SJCRH30 (cell line): ENCODE measurements around the gene NCAPG2. TPM values are rescaled to one million over a fixed set of nuclear protein-coding genes. Genes with fewer than 3 reads are reported as not detected.
A peak's percentile ranks its signal among the peaks of the same experiment; 100 is the strongest.

Source experiments
- DNase-seq, 2 experiments: peaks; one replicate each; pipeline ENCODE4 v3.0.0-alpha.2; 2015 to 2020
- H3K27ac ChIP-seq: fragments of 250-450 bp; sonication (Bioruptor Pico); 2 replicates; pipeline ENCODE4 v1.5.1; 2020; ENCODE audit warnings: mild to moderate bottlenecking, moderate library complexity
- H3K27me3 ChIP-seq: fragments of 250-450 bp; sonication (Bioruptor Pico); 2 replicates; pipeline ENCODE4 v1.5.1; 2020; ENCODE audit warnings: mild to moderate bottlenecking, moderate library complexity
- H3K36me3 ChIP-seq: fragments of 250-450 bp; sonication (Bioruptor Pico); 2 replicates; pipeline ENCODE4 v1.5.1; 2020; ENCODE audit warnings: mild to moderate bottlenecking, moderate library complexity
- H3K4me1 ChIP-seq: fragments of 250-450 bp; sonication (Bioruptor Pico); 2 replicates; pipeline ENCODE4 v1.5.1; 2020; ENCODE audit warnings: mild to moderate bottlenecking, moderate library complexity
- H3K4me3 ChIP-seq: fragments of 250-450 bp; sonication (Bioruptor Pico); 2 replicates; pipeline ENCODE4 v1.5.1; 2020; ENCODE audit warnings: mild to moderate bottlenecking, moderate library complexity
- H3K9me3 ChIP-seq: fragments of 250-450 bp; sonication (Bioruptor Pico); replicated peaks from 2 replicates; pipeline ENCODE4 v1.5.1; 2020; ENCODE audit warnings: mild to moderate bottlenecking, moderate library complexity
- total RNA-seq: library from RNA; depleted of rRNA; stranded (reverse); fragments of >200 nt; shearing (Covaris generic); gene quantifications from 2 replicates; pipeline ENCODE4 v1.2.3, GENCODE V29; 2014

NCAPG2 gene
- total RNA-seq, 1 experiment from 2014 or later: 91.9 TPM

DNA sequence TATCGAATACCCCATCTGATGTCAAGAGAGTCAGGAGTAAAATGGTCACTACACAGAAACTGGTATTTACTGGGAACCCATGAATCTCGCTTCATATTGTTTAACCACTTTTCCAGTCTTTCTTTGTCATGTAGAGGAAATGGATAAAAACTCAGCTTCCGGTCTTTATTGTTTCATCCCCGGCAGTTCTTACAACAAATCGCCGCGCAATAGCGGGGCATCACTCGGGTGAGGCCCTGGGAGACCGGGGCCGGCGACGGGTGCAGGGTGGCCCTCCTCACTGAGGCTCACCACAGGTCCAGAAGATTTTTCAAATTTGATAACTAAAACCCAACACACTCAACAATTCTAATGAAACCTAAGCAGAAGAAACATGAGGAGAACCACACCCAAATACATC lies 81.4 kb downstream of the NCAPG2 start:
- H3K9me3 ChIP-seq: no peaks in the 10 kb centered on the region
- no peaks in the 10 kb centered on the region for H3K27me3 ChIP-seq
- H3K4me1 ChIP-seq: no peaks in the 10 kb centered on the region
- H3K27ac ChIP-seq: no peak overlapping the region
- no peak overlapping the region for H3K4me3 ChIP-seq
- no peak for DNase-seq
- peaks cover 42% of the 10 kb centered on the region for H3K36me3 ChIP-seq

DNA sequence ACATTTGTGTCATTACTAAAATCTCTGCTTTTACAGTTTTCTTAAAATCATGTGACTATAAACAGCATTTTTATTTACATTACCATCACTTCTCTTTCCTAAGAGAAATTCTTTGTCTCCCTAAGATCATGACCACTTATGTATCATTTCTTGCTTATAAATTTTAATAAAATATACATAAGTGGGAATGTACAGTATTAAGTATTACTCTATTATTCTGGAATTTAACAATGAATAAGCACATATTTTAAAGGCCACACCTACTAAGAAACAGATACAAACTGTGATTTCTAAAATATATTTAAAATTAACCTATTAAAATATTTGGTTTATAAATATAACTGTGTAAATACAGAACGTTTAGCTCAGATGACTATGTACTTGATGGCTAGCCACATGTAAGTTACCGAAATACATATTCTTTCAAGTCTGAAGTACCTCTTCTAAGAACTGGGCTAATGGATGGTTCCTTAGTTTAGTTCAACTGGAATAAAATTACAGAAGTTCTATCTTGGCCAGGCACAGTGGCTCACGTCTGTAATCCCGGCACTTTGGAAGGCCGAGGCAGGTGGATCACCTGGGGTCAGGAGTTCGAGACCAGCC lies 83.7 kb downstream of the NCAPG2 start:
- Histone ChIP-seq H3K4me1 (peaks cover 3% of the 10 kb centered on the region; the same call in 1 of the 2 replicates), H3K36me3 (peaks cover 43% of the 10 kb centered on the region), H3K4me3 (no peak overlapping the region), H3K9me3 (no peaks in the 10 kb centered on the region), H3K27ac (no peak overlapping the region), H3K27me3 (no peaks in the 10 kb centered on the region)
- DNase-seq: no peak

DNA sequence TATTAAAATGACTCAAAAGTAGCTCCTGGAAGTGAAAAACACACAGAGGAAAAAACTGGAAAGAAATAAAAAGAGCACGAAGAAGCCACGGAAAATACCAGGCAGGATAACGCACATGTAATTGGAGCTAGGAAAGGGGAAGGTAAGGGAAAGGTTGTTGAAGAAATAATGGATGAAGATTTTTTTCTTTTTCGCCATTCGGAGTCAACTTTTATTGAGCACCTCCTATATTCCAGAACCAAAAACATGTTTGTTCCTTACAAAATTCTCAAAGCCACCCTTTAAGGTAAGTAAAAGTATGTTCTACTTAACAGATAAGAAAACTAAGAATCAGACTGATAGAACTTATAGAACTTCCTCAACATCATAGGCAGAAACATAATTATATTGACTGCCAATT lies 84.2 kb downstream of the NCAPG2 start:
- Histone ChIP-seq H3K36me3 (peaks cover 41% of the 10 kb centered on the region), H3K27ac (no peak overlapping the region), H3K4me3 (no peak overlapping the region), H3K27me3 (no peaks in the 10 kb centered on the region), H3K9me3 (no peaks in the 10 kb centered on the region), H3K4me1 (peaks cover 3% of the 10 kb centered on the region; the same call in 1 of the 2 replicates)
- no peak for DNase-seq

DNA sequence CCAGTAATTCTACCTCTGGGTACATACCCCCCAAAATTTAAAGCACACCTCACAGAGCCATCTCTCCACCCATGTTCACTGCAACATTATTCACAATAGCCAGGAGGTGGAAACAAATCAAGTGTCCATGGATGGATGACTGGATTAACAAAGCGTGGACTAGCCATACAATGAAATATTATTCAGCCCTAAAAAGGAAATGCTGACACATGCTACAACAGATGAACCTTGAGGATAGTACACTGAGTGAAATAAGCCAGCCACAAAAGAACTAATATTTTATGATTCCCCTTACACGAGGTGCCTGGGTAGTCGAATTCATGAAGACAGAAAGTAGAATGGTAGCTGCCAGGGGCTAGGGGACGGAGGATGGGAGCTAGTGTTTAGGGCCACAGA lies 85.9 kb downstream of the NCAPG2 start:
- H3K27me3 ChIP-seq: no peaks in the 10 kb centered on the region
- H3K27ac ChIP-seq: no peak overlapping the region
- no peaks in the 10 kb centered on the region for H3K9me3 ChIP-seq
- peaks cover 3% of the 10 kb centered on the region; the same call in 1 of the 2 replicates for H3K4me1 ChIP-seq
- no peak for DNase-seq
- H3K36me3 ChIP-seq: peaks cover 40% of the 10 kb centered on the region
- no peak overlapping the region for H3K4me3 ChIP-seq

DNA sequence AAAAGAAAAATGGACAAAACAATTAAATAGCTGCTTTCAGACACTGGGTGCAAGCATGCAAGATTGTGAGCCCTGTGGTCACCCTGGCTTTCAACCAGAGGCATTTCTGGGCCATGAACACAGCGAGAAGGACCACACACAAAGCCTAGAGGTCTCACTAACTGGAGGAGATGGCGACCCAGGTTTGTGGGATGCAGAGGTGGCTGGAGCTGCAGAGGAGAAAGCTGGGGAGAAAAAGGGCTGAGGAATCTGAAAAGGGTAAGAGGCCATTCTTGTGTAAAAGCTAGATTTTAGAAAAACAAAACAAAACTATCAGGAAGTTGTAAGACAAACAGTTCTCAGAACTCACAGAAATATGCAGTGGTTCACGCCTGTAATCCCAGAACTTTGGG lies 86.9 kb downstream of the NCAPG2 start:
- peaks cover 36% of the 10 kb centered on the region for H3K36me3 ChIP-seq
- H3K4me3 ChIP-seq: no peak overlapping the region
- DNase-seq: peak; percentile 49 to 50
- H3K27me3 ChIP-seq: no peaks in the 10 kb centered on the region
- no peaks in the 10 kb centered on the region for H3K9me3 ChIP-seq
- H3K4me1 ChIP-seq: peaks cover 3% of the 10 kb centered on the region; the same call in 1 of the 2 replicates
- no peak overlapping the region for H3K27ac ChIP-seq

DNA sequence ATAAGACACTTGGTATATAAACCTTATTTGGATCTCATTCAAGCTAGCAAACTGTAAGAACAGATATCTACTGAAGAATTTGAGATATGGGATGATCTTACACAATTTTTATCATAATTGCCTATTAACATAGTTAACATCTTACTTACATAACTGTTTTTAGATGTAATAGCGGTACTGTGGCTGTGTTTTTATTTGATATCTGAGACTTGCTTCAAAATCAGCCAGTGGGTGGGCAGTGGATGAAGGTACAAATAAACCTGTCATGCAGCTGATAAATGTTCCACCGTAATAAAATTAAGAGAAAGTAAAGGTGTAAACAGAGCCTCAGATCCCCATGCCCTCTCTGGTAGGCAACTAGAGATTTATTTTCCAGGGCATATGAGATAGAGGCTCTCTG lies 88.6 kb downstream of the NCAPG2 start:
- H3K9me3 ChIP-seq: no peaks in the 10 kb centered on the region
- H3K36me3 ChIP-seq: peaks cover 31% of the 10 kb centered on the region
- H3K27me3 ChIP-seq: no peaks in the 10 kb centered on the region
- H3K4me3 ChIP-seq: no peak overlapping the region
- H3K4me1 ChIP-seq: peaks cover 3% of the 10 kb centered on the region; the same call in 1 of the 2 replicates
- DNase-seq: no peak
- H3K27ac ChIP-seq: no peak overlapping the region

DNA sequence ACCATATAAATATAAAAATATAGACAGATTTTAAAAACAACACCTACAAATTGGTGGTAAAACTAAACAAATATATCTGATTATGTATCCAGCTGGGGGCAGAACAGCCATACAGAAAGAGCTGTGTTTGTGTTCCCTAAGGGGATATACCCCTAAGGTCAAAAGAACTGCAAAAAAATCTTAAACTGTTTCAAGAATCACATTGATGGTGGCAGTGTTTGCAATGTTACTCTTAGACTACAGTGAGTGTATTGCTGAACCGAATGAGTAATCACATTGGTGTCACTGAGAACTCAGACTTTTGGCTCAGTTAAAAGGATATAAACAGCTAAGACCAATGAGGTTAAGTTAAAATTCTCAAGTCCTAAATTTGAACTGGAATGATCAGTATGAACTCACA lies 89.9 kb downstream of the NCAPG2 start:
- Histone ChIP-seq H3K4me1 (peaks cover 3% of the 10 kb centered on the region; the same call in 1 of the 2 replicates), H3K4me3 (no peak overlapping the region), H3K27ac (no peak overlapping the region), H3K9me3 (no peaks in the 10 kb centered on the region), H3K36me3 (peaks cover 30% of the 10 kb centered on the region), H3K27me3 (no peaks in the 10 kb centered on the region)
- no peak for DNase-seq

DNA sequence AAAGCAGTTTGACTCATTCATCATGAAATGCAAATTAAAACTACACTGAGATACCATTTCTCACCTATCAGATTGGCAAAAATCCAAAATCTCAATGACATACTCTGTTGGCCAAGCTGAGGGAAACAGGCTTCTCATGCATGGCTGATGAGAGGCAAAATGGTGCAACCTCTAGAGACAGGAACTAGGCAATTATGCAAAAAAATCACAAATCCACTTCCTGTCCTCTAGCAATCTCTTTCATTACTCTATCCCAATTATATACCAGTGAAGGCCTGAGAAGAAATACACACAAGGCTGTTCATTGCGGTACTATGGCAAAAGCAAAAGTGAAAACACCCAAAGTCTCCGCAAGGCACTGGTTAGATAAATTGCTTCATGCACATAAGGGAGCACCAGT lies 91.1 kb downstream of the NCAPG2 start:
- Histone ChIP-seq H3K36me3 (peaks cover 25% of the 10 kb centered on the region), H3K9me3 (no peaks in the 10 kb centered on the region), H3K27ac (no peak overlapping the region), H3K4me1 (peaks cover 3% of the 10 kb centered on the region; the same call in 1 of the 2 replicates), H3K27me3 (no peaks in the 10 kb centered on the region), H3K4me3 (no peak overlapping the region)
- DNase-seq: no peak

DNA sequence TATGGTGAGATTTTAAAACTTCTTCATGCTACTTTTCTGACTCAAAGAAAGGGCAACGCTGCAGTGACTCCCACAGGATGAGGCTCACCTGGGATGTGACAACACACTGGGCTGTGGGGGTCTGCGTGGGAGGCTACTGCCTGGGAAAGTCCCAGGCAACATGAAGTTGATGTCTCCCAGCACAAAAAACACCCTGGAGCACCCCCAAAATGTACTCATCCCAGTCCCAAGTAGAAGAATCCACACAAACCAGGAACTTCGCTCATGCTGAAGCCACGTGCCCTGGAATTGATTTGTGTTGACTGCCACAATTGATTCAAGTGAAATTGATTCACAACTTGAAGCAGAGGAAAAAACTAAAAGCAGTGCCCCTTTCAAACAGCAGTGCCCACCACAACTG lies 92.1 kb downstream of the NCAPG2 start:
- no peaks in the 10 kb centered on the region; the same call in 1 of the 2 replicates for H3K4me1 ChIP-seq
- H3K27ac ChIP-seq: no peak overlapping the region

DNA sequence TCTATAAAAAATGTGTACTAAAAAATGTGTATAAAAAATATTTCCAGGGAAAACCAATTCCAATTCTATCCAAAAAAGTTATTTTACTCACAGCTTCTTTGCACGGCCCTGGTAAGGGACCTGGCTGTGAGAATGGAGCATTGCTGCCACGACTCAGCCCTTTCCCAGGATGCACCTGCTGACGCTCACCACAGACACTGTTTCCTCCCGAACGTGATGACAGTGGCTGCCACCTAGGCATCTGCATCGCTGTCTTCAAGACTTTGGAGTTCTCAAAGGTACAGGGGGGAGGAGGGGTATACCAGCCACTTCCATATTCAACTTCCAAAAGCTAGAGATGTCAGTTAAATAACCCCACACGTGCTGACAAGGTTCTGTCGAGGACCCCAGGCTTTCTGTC lies 93.1 kb downstream of the NCAPG2 start:
- Histone ChIP-seq H3K27me3 (no peaks in the 10 kb centered on the region), H3K4me3 (no peak overlapping the region), H3K4me1 (no peaks in the 10 kb centered on the region), H3K27ac (no peak overlapping the region), H3K9me3 (no peaks in the 10 kb centered on the region), H3K36me3 (peaks cover 33% of the 10 kb centered on the region)
- DNase-seq: no peak

More for the DNA sequence above, 92.1 kb downstream of the NCAPG2 start:
- Histone ChIP-seq H3K9me3 (no peaks in the 10 kb centered on the region), H3K4me3 (no peak overlapping the region), H3K27me3 (no peaks in the 10 kb centered on the region), H3K36me3 (peaks cover 31% of the 10 kb centered on the region)
- DNase-seq: no peak

DNA sequence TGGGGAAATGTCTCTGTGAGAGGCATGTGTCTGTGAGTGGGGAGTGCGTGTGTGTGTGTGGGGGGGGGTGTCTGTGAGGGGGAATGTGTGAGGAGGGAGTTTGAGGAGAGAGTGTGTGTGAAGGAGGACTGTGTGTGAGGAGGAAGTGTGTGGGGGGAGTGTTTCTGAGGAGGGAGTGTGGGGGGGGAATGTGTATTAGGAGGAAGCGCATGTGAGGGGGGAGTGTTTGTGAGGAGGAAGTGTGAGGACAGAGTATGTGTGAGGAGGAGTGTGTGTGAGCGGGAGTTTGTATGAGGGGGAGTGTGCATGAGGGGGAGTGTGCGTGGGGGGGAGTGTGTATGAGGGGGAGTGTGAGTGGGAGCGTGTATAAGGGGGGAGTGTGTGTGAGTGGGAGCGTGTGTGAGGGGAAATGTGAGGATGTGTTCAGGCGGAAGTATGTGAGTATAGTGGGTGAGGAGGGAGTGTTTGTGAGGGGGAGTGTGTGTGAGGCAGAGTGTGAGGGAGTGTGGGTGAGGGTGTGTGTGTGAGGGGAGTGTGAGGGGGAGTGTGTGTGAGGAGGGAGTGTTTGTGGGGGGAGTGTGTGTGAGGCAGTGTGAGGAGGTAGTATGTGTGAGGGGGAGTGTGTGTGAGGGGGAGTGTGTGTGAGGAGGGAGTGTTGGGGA lies 95.2 kb downstream of the NCAPG2 start:
- Histone ChIP-seq H3K4me3 (no peak overlapping the region), H3K27ac (no peak overlapping the region), H3K9me3 (no peaks in the 10 kb centered on the region), H3K36me3 (peaks cover 32% of the 10 kb centered on the region), H3K27me3 (no peaks in the 10 kb centered on the region), H3K4me1 (no peaks in the 10 kb centered on the region)
- no peak for DNase-seq

DNA sequence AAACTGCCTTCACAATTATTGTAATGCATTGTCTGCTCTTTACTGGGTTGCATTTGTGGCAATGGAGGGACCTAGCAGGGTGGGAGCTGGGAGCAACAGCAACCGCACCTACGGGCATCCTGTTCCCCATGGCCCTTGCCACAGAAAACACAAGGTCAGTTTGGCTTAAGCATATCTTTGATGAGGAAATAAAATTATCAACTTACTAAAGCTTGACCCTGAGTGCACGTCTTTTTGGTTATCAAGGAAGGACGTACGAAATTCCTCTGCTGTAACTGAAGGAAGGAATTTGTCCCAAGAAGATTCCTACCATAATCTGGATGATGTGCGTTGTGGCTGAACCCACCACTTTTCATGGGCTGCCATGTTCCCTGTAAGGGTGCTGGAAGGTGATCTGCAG lies 97.0 kb downstream of the NCAPG2 start:
- H3K9me3 ChIP-seq: no peaks in the 10 kb centered on the region
- H3K27ac ChIP-seq: no peak overlapping the region
- DNase-seq: no peak
- H3K4me1 ChIP-seq: no peaks in the 10 kb centered on the region
- no peak overlapping the region for H3K4me3 ChIP-seq
- H3K27me3 ChIP-seq: no peaks in the 10 kb centered on the region
- H3K36me3 ChIP-seq: peaks cover 29% of the 10 kb centered on the region

DNA sequence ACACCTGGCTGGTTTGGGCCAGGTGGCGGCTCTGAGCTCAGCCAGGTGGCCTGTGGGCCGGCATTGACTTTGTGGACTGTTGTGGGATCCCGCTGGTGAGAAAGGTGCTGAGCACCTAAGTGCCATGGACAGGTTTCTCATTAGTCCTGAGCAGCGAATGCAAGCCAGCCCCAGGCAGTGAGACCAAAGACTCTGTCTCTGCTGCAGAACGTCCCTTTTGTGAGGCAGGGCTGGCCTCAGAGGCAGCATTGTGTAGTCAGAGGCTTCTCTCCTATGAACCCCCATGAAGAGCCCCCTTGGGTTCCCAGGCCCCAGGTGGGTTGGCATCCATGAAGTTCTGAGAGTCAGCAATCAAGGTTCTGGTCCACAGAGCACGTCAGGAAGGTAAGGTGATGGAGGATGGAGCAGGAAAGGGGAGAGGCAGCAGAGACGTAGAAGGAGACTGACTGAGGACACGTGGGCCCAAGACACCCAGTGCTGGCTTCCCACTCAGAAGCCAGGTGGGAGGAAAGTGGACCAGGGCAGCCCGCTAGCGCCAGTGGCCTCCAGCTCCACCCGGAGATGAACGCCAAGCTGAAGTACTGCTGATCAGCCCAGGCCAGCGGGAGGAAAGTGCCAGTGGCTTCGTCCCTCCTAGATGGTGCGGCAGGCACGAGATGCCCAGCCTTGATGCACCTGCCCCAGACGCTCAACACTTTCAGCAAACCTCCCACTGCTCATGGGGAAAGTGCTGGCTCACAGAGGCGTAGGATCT lies 97.8 kb downstream of the NCAPG2 start:
- Histone ChIP-seq H3K4me3 (no peak overlapping the region), H3K27me3 (no peaks in the 10 kb centered on the region), H3K36me3 (peaks cover 29% of the 10 kb centered on the region), H3K4me1 (no peaks in the 10 kb centered on the region), H3K27ac (no peak overlapping the region), H3K9me3 (no peaks in the 10 kb centered on the region)
- no peak for DNase-seq

DNA sequence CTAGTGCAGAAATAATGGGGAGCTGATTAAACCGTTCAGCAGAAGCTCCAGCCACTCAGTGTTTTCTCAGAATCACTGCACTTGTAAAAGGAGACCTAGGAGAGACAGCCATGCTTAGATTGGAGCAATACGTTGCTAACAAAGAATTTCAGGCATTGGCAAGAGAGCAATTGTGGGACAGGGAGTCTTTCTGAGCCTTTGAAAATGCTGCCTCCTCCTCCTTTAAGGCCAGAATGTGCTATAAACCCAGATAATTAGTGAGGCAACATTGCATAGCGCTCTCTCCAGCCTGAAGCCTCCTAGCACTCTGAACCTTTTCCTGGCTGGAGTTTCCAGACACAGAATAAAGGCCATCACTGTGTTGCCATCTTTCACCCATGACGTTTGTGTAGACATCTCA lies 98.5 kb downstream of the NCAPG2 start:
- no peaks in the 10 kb centered on the region for H3K4me1 ChIP-seq
- no peaks in the 10 kb centered on the region for H3K27me3 ChIP-seq
- DNase-seq: no peak
- H3K36me3 ChIP-seq: peaks cover 26% of the 10 kb centered on the region
- no peak overlapping the region for H3K4me3 ChIP-seq
- no peaks in the 10 kb centered on the region for H3K9me3 ChIP-seq
- H3K27ac ChIP-seq: no peak overlapping the region
